PC-3 (cell line): ENCODE data around the gene KIF5A.

ENCODE experiments used
- CTCF ChIP-seq: fragments of 300-600 bp; sonication (generic); conservative IDR thresholded peaks from 2 replicates; pipeline ENCODE4 v1.5.1; 2017; ENCODE audit warnings: antibody characterized with exemption, low read depth, mild to moderate bottlenecking, low read length
- EZH2 ChIP-seq: fragments of 300-600 bp; sonication (generic); IDR thresholded peaks from one replicate; pipeline ENCODE4 v1.6.1; 2017; ENCODE audit warnings: antibody characterized with exemption, mild to moderate bottlenecking, low read length; ENCODE audit not compliant: unreplicated experiment
- EZH2phosphoT487 ChIP-seq: fragments of 300-600 bp; sonication (generic); IDR thresholded peaks from 2 replicates; pipeline ENCODE4 v1.6.1; 2018; ENCODE audit warnings: mild to moderate bottlenecking, antibody characterized with exemption, low read length, borderline replicate concordance

GRCh38 chr12:57546438-57547287 lies 3.2 kb upstream of the KIF5A start, which contains the start of gene DCTN2:
- TF ChIP-seq CTCF (no peak), EZH2phosphoT487 (no peak), EZH2 (no peak)
